HCT116 (cell line): ENCODE data around the gene SLC39A13. TPM values are rescaled to one million over a fixed set of nuclear protein-coding genes. Genes with fewer than 3 reads are reported as not detected.

Source experiments
- ATAC-seq: fragments of 200-7000 bp; cut with Tn5 transposase; 2 replicates; pipeline ENCODE4 v1.9.1; 2020; ENCODE audit warnings: mild to moderate bottlenecking, moderate library complexity
- BruUV-seq: library from RNA; stranded (reverse); fragments of 400-500 nt; replicated peaks from 2 replicates; lab custom pipeline; 2021; lab: Mats Ljungman, UMichigan
- CTCF ChIA-PET: fragments of 300-600 bp; sonication (Branson Sonifier 250); formaldehyde crosslinking; loops from one replicate; lab custom pipeline; 2021; ENCODE audit warnings: antibody characterized with exemption; lab: Charles Lee
- POLR2A ChIA-PET: fragments of 300-600, 350-600 bp; sonication (Branson Sonifier 250); formaldehyde crosslinking; loops from one replicate; lab custom pipeline; 2021; ENCODE audit warnings: antibody characterized with exemption; lab: Charles Lee
- RAD21 ChIA-PET, 2 experiments: fragments of 300-600 bp; sonication (Branson Sonifier 250); formaldehyde crosslinking; loops; one replicate each; lab custom pipeline; 2023; ENCODE audit warnings: low total read pairs in 2 of 2; ENCODE audit not compliant: uncharacterized antibody in 2 of 2, unreplicated experiment in 2 of 2, low non-redundant PET in 1 of 2; lab: Charles Lee
- DNase-seq: peaks from one replicate; pipeline ENCODE4 v3.0.0-alpha.2; 2010; ENCODE audit warnings: low read depth, low spot score
- H2AFZ ChIP-seq: fragments of 200-600 bp; shearing (Covaris generic), sonication (generic); 2 replicates; pipeline ENCODE4 v1.6.1; 2017; ENCODE audit warnings: low read depth, mixed run types, mixed read lengths, antibody characterized with exemption, low read length; ENCODE audit not compliant: poor library complexity, severe bottlenecking
- H3K27ac ChIP-seq: 2 replicates; pipeline ENCODE4 v1.5.1; 2012; ENCODE audit warnings: low read depth, low read length
- H3K27me3 ChIP-seq: fragments of 200-600 bp; sonication (generic); 2 replicates; pipeline ENCODE4 v1.6.1; 2016; ENCODE audit warnings: mixed run types, low read length, mixed read lengths; ENCODE audit not compliant: insufficient read depth
- H3K36me3 ChIP-seq, 2 experiments: fragments of 200-500 bp in 1 of 2; fragments of 200-600 bp in 1 of 2; sonication (Bioruptor generic) in 1 of 2; sonication (generic) in 1 of 2; 2 replicates each; pipeline versions ENCODE4 v1.5.1 to v1.6.1; 2014 to 2016; ENCODE audit warnings: low read length in 2 of 2, inconsistent platforms in 1 of 2, mixed read lengths in 1 of 2, mixed run types in 1 of 2; ENCODE audit not compliant: insufficient read depth in 2 of 2, control insufficient read depth in 1 of 2
- H3K4me1 ChIP-seq, 2 experiments: fragments of 200-600 bp in 1 of 2; sonication (generic) in 1 of 2; 2 replicates each; pipeline versions ENCODE4 v1.5.1 to v1.6.1; 2012 to 2017; ENCODE audit warnings: low read length in 2 of 2, inconsistent platforms in 1 of 2, mild to moderate bottlenecking in 1 of 2, mixed read lengths in 1 of 2, mixed run types in 1 of 2, moderate library complexity in 1 of 2; ENCODE audit not compliant: insufficient read depth in 2 of 2, control insufficient read depth in 1 of 2
- H3K4me2 ChIP-seq: fragments of 200-600 bp; sonication (generic); 2 replicates; pipeline ENCODE4 v1.6.1; 2017; ENCODE audit warnings: mixed run types, low read length, mixed read lengths
- H3K4me3 ChIP-seq, 2 experiments: fragments of 200-600 bp in 1 of 2; sonication (generic) in 1 of 2; replicated peaks in 1 of 2; 2 replicates each; pipeline ENCODE4 v1.5.1; 2011 to 2016; ENCODE audit warnings: low read length in 2 of 2, control low read depth in 1 of 2, low read depth in 1 of 2, mild to moderate bottlenecking in 1 of 2, mixed read lengths in 1 of 2, mixed run types in 1 of 2
- H3K79me2 ChIP-seq: fragments of 200-600 bp; sonication (generic); 2 replicates; pipeline ENCODE4 v1.6.1; 2017; ENCODE audit warnings: mild to moderate bottlenecking, mixed run types, low read length, moderate library complexity, mixed read lengths; ENCODE audit not compliant: insufficient read depth
- H3K9ac ChIP-seq: fragments of 200-600 bp; sonication (generic); 2 replicates; pipeline ENCODE4 v1.6.1; 2016; ENCODE audit warnings: low read length, mixed read lengths
- H3K9me2 ChIP-seq: fragments of 200-600 bp; sonication (generic), shearing (Covaris generic); 2 replicates; pipeline ENCODE4 v1.6.1; 2017; ENCODE audit warnings: mixed run types, mild to moderate bottlenecking, moderate library complexity; ENCODE audit not compliant: insufficient read depth
- H3K9me3 ChIP-seq, 2 experiments: fragments of 200-500 bp in 1 of 2; fragments of 200-600 bp in 1 of 2; sonication (Bioruptor generic) in 1 of 2; sonication (generic) in 1 of 2; 2 replicates each; pipeline ENCODE4 v1.6.1; 2014 to 2017; ENCODE audit warnings: low read length in 2 of 2, mixed read lengths in 2 of 2, inconsistent platforms in 1 of 2, low read depth in 1 of 2, mild to moderate bottlenecking in 1 of 2, mixed run types in 1 of 2, moderate library complexity in 1 of 2; ENCODE audit not compliant: control insufficient read depth in 1 of 2, insufficient read depth in 1 of 2
- H4K20me1 ChIP-seq: fragments of 200-600 bp; sonication (generic), shearing (Covaris generic); 2 replicates; pipeline ENCODE4 v1.6.1; 2017; ENCODE audit warnings: mixed run types, mild to moderate bottlenecking, moderate library complexity; ENCODE audit not compliant: insufficient read depth
- EGR1 ChIP-seq: IDR thresholded peaks from 2 replicates; pipeline ENCODE4 v1.6.1; 2012; ENCODE audit warnings: low read depth
- ELF1 ChIP-seq: IDR thresholded peaks from 2 replicates; pipeline ENCODE4 v1.6.1; 2012; ENCODE audit warnings: low read depth, borderline replicate concordance
- EZH2 ChIP-seq: fragments of 200-600 bp; sonication (generic); IDR thresholded peaks from 2 replicates; pipeline ENCODE4 v1.6.1; 2017; ENCODE audit warnings: antibody characterized with exemption, mixed run types
- POLR2A ChIP-seq: IDR thresholded peaks from 2 replicates; pipeline ENCODE4 v1.7.0; 2011; ENCODE audit warnings: borderline replicate concordance; ENCODE audit not compliant: insufficient read depth, insufficient read length; ENCODE audit errors: extremely low read depth
- POLR2AphosphoS5 ChIP-seq: IDR thresholded peaks from 2 replicates; pipeline ENCODE4 v1.6.1; 2011; ENCODE audit warnings: mild to moderate bottlenecking, low read depth, low read length, moderate library complexity
- RAD21 ChIP-seq: IDR thresholded peaks from 2 replicates; pipeline ENCODE4 v1.6.1; 2012; ENCODE audit warnings: low read depth, mild to moderate bottlenecking
- SIN3A ChIP-seq: IDR thresholded peaks from 2 replicates; pipeline ENCODE4 v1.6.1; 2012; ENCODE audit warnings: low read depth
- SP1 ChIP-seq: IDR thresholded peaks from 2 replicates; pipeline ENCODE4 v1.6.1; 2012; ENCODE audit warnings: low read depth
- TCF7L2 ChIP-seq: IDR thresholded peaks from 2 replicates; pipeline ENCODE4 v1.7.0; 2011; ENCODE audit warnings: borderline replicate concordance, inconsistent platforms; ENCODE audit not compliant: insufficient read depth, insufficient read length; ENCODE audit errors: extremely low read depth
- ZFX ChIP-seq: fragments of 450-650 bp; IDR thresholded peaks from 2 replicates; pipeline ENCODE4 v1.6.1; 2017
- ZNF274 ChIP-seq: fragments of 200-500 bp; sonication (Bioruptor generic); IDR thresholded peaks from 2 replicates; pipeline ENCODE4 v1.6.1; 2014; ENCODE audit warnings: mild to moderate bottlenecking, low read depth, low read length, inconsistent platforms
- intact Hi-C: fragments of 100-400 bp; cut with micrococcal nuclease; formaldehyde crosslinking; loops from 2 replicates; pipeline ENCODE4 v1.10.0; 2022
- total RNA-seq: library from RNA; stranded (reverse); gene quantifications from one replicate; pipeline ENCODE4 v1.2.1, GENCODE V29; 2021; ENCODE audit not compliant: unreplicated experiment
- TF ChIP-seq, protein P1 (sequence below): IDR thresholded peaks from 2 replicates; pipeline ENCODE4 v1.6.1; 2012
- TF ChIP-seq, protein P2 (sequence below), 3 experiments: fragments of 200-600 bp in 1 of 3; sonication (generic) in 1 of 3; IDR thresholded peaks in 2 of 3; conservative IDR thresholded peaks in 1 of 3; 2 replicates each; pipeline ENCODE4 v1.5.1; 2012 to 2017; ENCODE audit warnings: low read depth in 2 of 3, low read length in 2 of 3, antibody characterized with exemption in 1 of 3, borderline replicate concordance in 1 of 3, control low read depth in 1 of 3, mild to moderate bottlenecking in 1 of 3, mixed read lengths in 1 of 3, mixed run types in 1 of 3, moderate library complexity in 1 of 3; ENCODE audit not compliant: insufficient read depth in 1 of 3
- TF ChIP-seq, protein P3 (sequence below): IDR thresholded peaks from 2 replicates; pipeline ENCODE4 v1.6.1; 2012

SLC39A13 gene
- total RNA-seq, 1 experiment from 2014 or later = 23.9 TPM

DNA sequence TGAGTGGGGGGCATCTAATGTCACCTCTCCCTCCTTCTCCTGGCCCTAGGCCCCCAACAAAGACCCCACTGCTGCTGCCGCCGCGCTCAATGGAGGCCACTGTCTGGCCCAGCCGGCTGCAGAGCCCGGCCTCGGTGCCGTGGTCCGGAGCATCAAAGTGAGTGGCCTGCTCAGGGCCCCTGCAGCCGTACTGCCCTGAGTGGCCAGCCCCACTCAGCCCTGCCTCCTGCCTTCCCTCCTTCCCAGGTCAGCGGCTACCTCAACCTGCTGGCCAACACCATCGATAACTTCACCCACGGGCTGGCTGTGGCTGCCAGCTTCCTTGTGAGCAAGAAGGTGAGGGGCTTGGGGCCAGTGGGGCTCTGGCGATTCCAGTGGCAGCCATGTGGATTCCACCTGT lies 5.0 kb downstream of the SLC39A13 start (continued):
- no peak for TF ChIP-seq POLR2AphosphoS5
- TF ChIP-seq RAD21 = no peak
- no peak for TF ChIP-seq EZH2

DNA sequence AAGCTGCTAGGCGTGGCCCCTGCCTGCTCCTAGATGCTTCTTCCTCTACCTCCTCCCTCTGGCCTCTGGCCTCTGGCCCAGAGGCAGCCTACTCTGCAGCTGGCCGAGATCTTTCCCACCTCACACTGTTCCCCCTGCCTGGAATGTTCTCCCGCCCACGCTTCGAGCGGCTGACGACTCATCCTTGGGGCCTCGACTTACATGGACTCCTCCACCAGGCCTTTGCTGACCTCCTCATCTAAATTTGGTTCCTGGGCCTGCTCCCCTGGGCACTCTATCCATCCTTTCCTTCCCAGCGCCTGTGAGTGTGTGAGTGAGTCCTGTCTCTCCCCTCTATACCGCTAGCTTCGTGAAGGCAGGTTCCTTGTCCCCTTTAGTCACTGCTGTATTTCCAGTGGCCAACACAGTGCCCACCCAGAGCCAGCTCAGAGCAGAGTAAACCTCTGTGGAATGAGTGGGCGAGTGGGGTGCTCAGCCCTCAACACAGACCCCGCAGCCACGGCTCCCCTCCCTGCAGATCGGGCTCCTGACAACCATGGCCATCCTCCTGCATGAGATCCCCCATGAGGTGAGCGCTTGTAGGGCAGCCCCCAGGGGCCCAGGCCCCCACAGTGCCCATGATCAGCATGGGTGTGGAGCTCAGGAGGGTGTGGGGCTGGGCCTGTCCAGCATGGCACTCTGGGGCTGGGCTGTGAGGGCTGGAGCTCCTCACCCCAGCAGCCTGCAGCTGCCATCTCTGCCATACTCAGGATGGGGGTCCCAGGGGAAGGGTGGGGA lies 5.7 kb downstream of the SLC39A13 start:
- ChIA-PET POLR2A (no interaction called here), CTCF (no interaction called here)
- BruUV-seq = no TSS peak
- no peaks in the 10 kb centered on the region for H3K27me3 ChIP-seq
- H3K9me2 ChIP-seq = no peaks in the 10 kb centered on the region
- ATAC-seq = no peak
- H2AFZ ChIP-seq = no peak overlapping the region
- no peak overlapping the region for H3K4me3 ChIP-seq
- peak overlapping the region; percentile 50 for H3K4me2 ChIP-seq
- H3K79me2 ChIP-seq = peaks cover 1% of the 10 kb centered on the region; the same call in 1 of the 2 replicates
- peak overlapping the region; percentile 51; the same call in 1 of the 2 replicates for H3K27ac ChIP-seq
- H3K9me3 ChIP-seq = no peaks in the 10 kb centered on the region
- peaks cover 8 to 20% of the 10 kb centered on the region in 2 experiments for H3K36me3 ChIP-seq
- peak; percentile 53; the same call in 1 of the 2 replicates for TF ChIP-seq EGR1
- TF ChIP-seq SP1 = no peak
- no peak for TF ChIP-seq ZFX
- TF ChIP-seq, protein P1, sequence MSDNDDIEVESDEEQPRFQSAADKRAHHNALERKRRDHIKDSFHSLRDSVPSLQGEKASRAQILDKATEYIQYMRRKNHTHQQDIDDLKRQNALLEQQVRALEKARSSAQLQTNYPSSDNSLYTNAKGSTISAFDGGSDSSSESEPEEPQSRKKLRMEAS = no peak
- TF ChIP-seq, all 23 proteins: peak for 1
- no peak for DNase-seq
- RAD21 ChIA-PET = no interaction called here
- intact Hi-C loops = no loop called here
- Histone ChIP-seq H4K20me1 (no peaks in the 10 kb centered on the region), H3K4me1 (peaks cover 32 to 51% of the 10 kb centered on the region in 2 experiments), H3K9ac (peak overlapping the region; percentile 30; the same call in 1 of the 2 replicates)

DNA sequence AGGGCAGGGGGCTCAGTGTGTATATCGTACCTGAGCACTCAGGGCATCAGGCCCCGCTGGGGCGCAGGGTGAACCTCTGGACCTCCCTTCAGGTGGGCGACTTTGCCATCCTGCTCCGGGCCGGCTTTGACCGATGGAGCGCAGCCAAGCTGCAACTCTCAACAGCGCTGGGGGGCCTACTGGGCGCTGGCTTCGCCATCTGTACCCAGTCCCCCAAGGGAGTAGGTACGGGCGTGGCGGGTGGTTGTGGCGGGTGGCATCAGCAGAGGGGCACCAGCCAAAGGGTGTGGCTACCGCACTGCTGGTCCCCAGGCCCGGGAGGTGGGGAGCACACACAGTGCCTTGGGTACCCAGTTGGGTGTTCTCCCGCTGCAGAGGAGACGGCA lies 6.3 kb downstream of the SLC39A13 start:
- RAD21 ChIA-PET = no interaction called here
- TF ChIP-seq, protein P2, sequence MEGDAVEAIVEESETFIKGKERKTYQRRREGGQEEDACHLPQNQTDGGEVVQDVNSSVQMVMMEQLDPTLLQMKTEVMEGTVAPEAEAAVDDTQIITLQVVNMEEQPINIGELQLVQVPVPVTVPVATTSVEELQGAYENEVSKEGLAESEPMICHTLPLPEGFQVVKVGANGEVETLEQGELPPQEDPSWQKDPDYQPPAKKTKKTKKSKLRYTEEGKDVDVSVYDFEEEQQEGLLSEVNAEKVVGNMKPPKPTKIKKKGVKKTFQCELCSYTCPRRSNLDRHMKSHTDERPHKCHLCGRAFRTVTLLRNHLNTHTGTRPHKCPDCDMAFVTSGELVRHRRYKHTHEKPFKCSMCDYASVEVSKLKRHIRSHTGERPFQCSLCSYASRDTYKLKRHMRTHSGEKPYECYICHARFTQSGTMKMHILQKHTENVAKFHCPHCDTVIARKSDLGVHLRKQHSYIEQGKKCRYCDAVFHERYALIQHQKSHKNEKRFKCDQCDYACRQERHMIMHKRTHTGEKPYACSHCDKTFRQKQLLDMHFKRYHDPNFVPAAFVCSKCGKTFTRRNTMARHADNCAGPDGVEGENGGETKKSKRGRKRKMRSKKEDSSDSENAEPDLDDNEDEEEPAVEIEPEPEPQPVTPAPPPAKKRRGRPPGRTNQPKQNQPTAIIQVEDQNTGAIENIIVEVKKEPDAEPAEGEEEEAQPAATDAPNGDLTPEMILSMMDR (IDR thresholded peaks at IDR 0.05 in 2 of 3, conservative IDR thresholded peaks at IDR 0.05 in 1 of 3; ENCODE audit: borderline replicate concordance in 1 of 3, insufficient read depth in 1 of 3, low read depth in 2 of 3, low read length in 2 of 3) = no peak
- TF ChIP-seq ZNF274 (no peak), ELF1 (no peak), POLR2AphosphoS5 (no peak), SIN3A (no peak), TCF7L2 (no peak), POLR2A (no peak)
- TF ChIP-seq, protein P1 = no peak
- TF ChIP-seq, protein P3, sequence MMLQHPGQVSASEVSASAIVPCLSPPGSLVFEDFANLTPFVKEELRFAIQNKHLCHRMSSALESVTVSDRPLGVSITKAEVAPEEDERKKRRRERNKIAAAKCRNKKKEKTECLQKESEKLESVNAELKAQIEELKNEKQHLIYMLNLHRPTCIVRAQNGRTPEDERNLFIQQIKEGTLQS = no peak
- POLR2A ChIA-PET = no interaction called here
- Histone ChIP-seq H3K27me3 (no peaks in the 10 kb centered on the region), H3K79me2 (no peaks in the 10 kb centered on the region), H3K9ac (no peak overlapping the region), H3K4me1 (peaks cover 28 to 46% of the 10 kb centered on the region in 2 experiments), H4K20me1 (no peaks in the 10 kb centered on the region), H3K36me3 (peaks cover 8 to 23% of the 10 kb centered on the region in 2 experiments), H3K27ac (peak overlapping the region; percentile 84; the same call in 1 of the 2 replicates), H3K4me3 (no peak overlapping the region), H3K4me2 (no peak overlapping the region), H3K9me2 (no peaks in the 10 kb centered on the region), H2AFZ (no peak overlapping the region), H3K9me3 (no peaks in the 10 kb centered on the region)
- intact Hi-C loops = no loop called here
- no peak for ATAC-seq
- BruUV-seq = no TSS peak
- CTCF ChIA-PET = no interaction called here
- DNase-seq = no peak
